Mesodermal cell (in vitro differentiated cells): ENCODE measurements around the gene C1QTNF2.
"Not testable (repeated sequence)": the region's sequence is repeated elsewhere in the genome, so short reads cannot be mapped to it uniquely, and the experiment has no call there.

Experiments
- H3K27ac ChIP-seq: 2 replicates; pipeline ENCODE4 v1.7.0; 2013; ENCODE audit warnings: mild to moderate bottlenecking, low read depth, low read length, moderate library complexity; ENCODE audit not compliant: severe bottlenecking
- H3K36me3 ChIP-seq: 2 replicates; pipeline ENCODE4 v1.7.1; 2013; ENCODE audit warnings: mild to moderate bottlenecking, low read length, moderate library complexity; ENCODE audit not compliant: control insufficient read depth, insufficient read depth
- H3K4me1 ChIP-seq: one replicate; pipeline ENCODE4 v1.7.1; 2013; ENCODE audit warnings: mild to moderate bottlenecking, low read length; ENCODE audit not compliant: insufficient read depth, control insufficient read depth, poor library complexity, severe bottlenecking
- H3K4me3 ChIP-seq: 2 replicates; pipeline ENCODE4 v1.7.0; 2013; ENCODE audit warnings: low read length, control low read depth, mild to moderate bottlenecking; ENCODE audit not compliant: insufficient read depth, poor library complexity, severe bottlenecking; ENCODE audit errors: extremely low read depth
- H3K9me3 ChIP-seq: 2 replicates; pipeline ENCODE4 v1.7.1; 2013; ENCODE audit warnings: mild to moderate bottlenecking, low read length, moderate library complexity; ENCODE audit not compliant: control insufficient read depth
- WGBS, 2 experiments: methylation state at CpG; one replicate each; pipeline ENCODE4 v1.1.5; 2013; ENCODE audit warnings: missing lambda C conversion rate in 2 of 2; ENCODE audit not compliant: insufficient coverage in 2 of 2; 5-methylcytosine and 5-hydroxymethylcytosine counted together

The C1QTNF2 gene

GRCh38 chr5:160342413-160342941, 27.9 kb downstream of the C1QTNF2 start:
- Histone ChIP-seq H3K9me3 (no peaks in the 10 kb centered on the region), H3K36me3 (no peaks in the 10 kb centered on the region), H3K4me3 (no peak overlapping the region), H3K27ac (no peak overlapping the region), H3K4me1 (peaks cover 6% of the 10 kb centered on the region)
- 93 to 100% methylated on average over 4 of the region's 4 CpGs for WGBS, 2 experiments

- H3K9me3 ChIP-seq, result no peaks in the 10 kb centered on the region
- H3K36me3 ChIP-seq, result no peaks in the 10 kb centered on the region
- H3K4me1 ChIP-seq, result peaks cover 6% of the 10 kb centered on the region
- H3K4me3 ChIP-seq, result no peak overlapping the region
- no peak overlapping the region for H3K27ac ChIP-seq
- 67 to 86% methylated on average over 1 to 2 of the region's 6 CpGs for WGBS, 2 experiments
Measured at GRCh38 chr5:160341309-160341870, 29.0 kb downstream of the C1QTNF2 start.

GRCh38 chr5:160340513-160340912, 29.9 kb downstream of the C1QTNF2 start:
- not testable (repeated sequence) for H3K9me3 ChIP-seq, H3K27ac ChIP-seq, H3K36me3 ChIP-seq, H3K4me1 ChIP-seq, H3K4me3 ChIP-seq

DNA sequence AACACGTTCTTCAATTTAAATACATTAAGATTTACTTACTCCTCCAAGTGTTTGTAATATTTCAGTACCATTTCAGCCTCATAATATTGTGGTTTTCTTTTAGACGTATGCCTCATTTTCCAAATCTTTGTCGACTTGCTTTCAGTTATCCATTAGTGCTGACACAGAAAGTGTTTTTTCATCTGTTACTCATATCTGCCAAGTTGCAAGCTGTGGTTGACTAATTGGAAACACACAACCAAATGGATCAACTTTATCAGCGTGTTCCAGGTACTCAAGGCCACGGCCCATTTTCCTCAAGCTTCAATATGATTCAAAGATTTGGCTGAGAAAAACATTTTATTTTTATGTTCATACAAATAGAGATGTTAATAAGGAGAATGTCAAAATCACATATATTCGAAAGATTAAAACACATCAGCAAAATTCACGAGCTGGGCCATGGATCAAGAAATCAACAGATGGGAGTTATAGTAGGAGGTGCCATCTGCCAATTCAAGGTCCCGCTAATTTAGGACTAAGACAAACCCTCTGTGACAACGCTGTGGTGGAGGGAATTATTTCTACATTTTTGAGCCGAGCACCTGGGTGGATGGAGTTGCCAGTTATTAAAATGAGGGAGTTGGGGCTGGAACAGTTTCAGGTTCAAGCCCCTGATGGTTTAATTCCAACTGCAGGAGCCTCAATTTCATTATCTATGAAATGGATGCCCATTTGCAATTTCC, 30.9 kb downstream of the C1QTNF2 start:
- Histone ChIP-seq H3K36me3 (no peaks in the 10 kb centered on the region), H3K9me3 (no peaks in the 10 kb centered on the region), H3K27ac (no peak overlapping the region), H3K4me3 (no peak overlapping the region), H3K4me1 (peaks cover 3% of the 10 kb centered on the region)
- WGBS, 2 experiments, result 89 to 91% methylated on average over 6 of the region's 10 CpGs

DNA sequence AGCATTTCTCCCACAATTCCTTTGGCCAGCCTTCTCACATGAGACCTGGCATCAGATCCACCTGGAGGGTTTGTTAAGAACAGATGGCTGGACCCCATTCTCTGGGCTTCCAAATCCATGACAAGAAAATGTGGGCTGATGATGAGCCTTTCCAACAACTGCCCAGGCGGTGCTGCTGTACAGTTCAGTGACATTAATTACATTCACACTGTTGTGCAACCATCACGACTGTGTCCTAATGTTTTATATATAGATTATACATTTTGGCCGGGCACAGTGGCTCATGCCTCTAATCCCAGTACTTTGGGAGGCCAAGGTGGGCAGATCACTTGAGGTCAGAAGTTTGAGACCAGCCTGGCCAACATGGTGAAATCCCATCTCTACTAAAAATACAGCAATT, 35.7 kb downstream of the C1QTNF2 start:
- H3K27ac ChIP-seq, result not testable (repeated sequence)

GRCh38 chr5:160333721-160334120, 36.7 kb downstream of the C1QTNF2 start:
- H3K9me3 ChIP-seq, result no peaks in the 10 kb centered on the region
- H3K4me1 ChIP-seq, result no peaks in the 10 kb centered on the region
- no peaks in the 10 kb centered on the region for H3K36me3 ChIP-seq
- no peak overlapping the region for H3K4me3 ChIP-seq
- WGBS, 2 experiments, result 83 to 85% methylated on average over 3 of the region's 3 CpGs
- no peak overlapping the region for H3K27ac ChIP-seq

More for the DNA sequence above, 35.7 kb downstream of the C1QTNF2 start:
- H3K9me3 ChIP-seq, H3K36me3 ChIP-seq, H3K4me1 ChIP-seq, H3K4me3 ChIP-seq: not testable (repeated sequence)
- 60% methylated on average over 1 of the region's 3 CpGs; no CpG with 5 or more reads in 1 of the 2 experiments for WGBS, 2 experiments

DNA sequence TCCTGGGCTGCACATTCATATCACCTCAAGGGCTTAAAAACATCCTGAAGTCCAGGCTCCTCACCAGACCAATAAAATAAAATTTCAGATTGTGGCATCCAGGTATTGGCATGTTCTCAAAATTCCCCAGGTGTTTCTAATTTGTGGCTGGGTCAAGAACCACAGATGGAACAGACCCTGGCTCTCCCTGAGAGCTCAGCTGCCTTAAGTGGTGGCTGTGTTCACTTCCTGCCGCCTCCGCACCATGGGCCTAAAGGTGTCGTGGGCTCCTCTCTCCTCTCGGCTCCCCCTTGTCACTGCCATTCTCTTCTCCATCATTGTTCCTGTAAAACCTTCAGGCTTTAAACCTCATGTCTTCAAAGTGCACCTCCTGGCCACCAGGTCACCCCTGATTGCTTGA, 40.2 kb downstream of the C1QTNF2 start:
- H3K36me3 ChIP-seq, result no peaks in the 10 kb centered on the region
- H3K27ac ChIP-seq, result no peak overlapping the region
- H3K4me1 ChIP-seq, result no peaks in the 10 kb centered on the region
- H3K4me3 ChIP-seq, result no peak overlapping the region
- 90 to 94% methylated on average over 4 of the region's 4 CpGs for WGBS, 2 experiments
- no peaks in the 10 kb centered on the region for H3K9me3 ChIP-seq

DNA sequence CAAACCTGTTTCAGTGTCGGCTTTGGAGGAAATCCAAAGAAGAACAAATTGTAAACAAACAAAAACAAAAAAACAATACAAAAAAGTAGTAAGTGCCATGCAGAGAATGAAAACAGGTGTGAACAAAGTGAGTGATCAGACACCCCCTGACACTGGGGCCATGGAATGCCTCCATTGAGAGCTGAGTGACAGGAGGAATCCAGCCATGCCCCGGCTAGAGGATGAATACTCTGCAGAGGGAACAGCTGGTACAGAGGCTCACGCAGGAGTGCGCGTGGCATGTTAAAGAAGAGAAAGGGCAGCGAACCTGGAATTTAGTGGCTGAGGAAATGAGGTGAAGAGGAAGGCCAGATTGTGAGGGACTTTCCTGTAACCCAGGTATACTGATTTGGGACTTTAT, 42.6 kb downstream of the C1QTNF2 start:
- Histone ChIP-seq H3K36me3 (no peaks in the 10 kb centered on the region), H3K9me3 (no peaks in the 10 kb centered on the region), H3K4me1 (no peaks in the 10 kb centered on the region), H3K4me3 (no peak overlapping the region), H3K27ac (no peak overlapping the region)
- WGBS, 2 experiments, result 89 to 98% methylated on average over 5 of the region's 6 CpGs

DNA sequence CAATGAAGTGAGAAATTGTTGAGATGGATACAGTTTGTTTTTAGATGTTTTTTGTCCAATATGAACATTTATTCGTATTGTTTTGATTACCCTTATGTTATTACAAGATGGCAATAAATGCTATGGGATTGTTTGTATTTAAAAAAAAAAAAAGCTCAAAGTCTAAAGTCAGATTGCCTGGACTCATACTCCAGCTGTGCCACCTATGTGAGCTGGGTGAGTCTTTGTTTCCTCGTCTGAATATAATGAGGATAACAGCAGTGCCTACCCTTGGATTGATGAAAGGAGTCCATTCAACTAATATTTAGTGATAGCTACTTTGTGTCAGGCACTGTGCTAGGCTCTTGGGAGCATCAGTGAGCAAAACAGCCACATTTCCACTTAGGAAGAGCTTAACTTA, 43.4 kb downstream of the C1QTNF2 start:
- Histone ChIP-seq H3K27ac (no peak overlapping the region), H3K4me1 (no peaks in the 10 kb centered on the region), H3K4me3 (no peak overlapping the region), H3K9me3 (no peaks in the 10 kb centered on the region), H3K36me3 (no peaks in the 10 kb centered on the region)
- 75 to 100% methylated on average over 1 of the region's 2 CpGs for WGBS, 2 experiments

- peaks cover 3% of the 10 kb centered on the region for H3K4me1 ChIP-seq
- no peaks in the 10 kb centered on the region for H3K9me3 ChIP-seq
- H3K4me3 ChIP-seq, result no peak overlapping the region
- 86 to 100% methylated on average over 2 of the region's 2 CpGs for WGBS, 2 experiments
- no peak overlapping the region for H3K27ac ChIP-seq
- no peaks in the 10 kb centered on the region for H3K36me3 ChIP-seq
Measured at GRCh38 chr5:160325716-160326115, 44.7 kb downstream of the C1QTNF2 start.

DNA sequence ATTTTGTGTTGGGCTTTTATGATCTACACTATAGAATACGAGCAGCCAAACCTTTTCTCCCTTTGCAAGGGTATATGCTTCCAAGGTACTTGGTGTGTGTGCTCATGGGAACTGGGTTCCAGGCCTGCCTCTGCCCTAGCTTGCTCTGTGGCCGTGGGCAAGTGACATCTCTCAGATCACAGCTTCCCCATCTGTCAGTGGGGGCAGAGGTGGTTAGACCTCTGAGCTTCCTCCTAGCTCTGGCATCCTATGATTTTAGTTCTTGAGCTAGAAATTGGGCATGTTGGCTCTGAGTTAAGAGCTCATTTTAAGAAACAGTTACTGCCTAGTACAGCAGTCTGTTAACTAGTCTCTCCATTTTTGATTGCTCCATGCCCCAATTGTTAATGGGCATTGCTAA, 45.5 kb downstream of the C1QTNF2 start:
- H3K36me3 ChIP-seq, result no peaks in the 10 kb centered on the region
- 75% methylated on average over 1 of the region's 2 CpGs; no CpG with 5 or more reads in 1 of the 2 experiments for WGBS, 2 experiments
- peaks cover 3% of the 10 kb centered on the region for H3K4me1 ChIP-seq
- no peaks in the 10 kb centered on the region for H3K9me3 ChIP-seq
- no peak overlapping the region for H3K27ac ChIP-seq
- H3K4me3 ChIP-seq, result no peak overlapping the region
